Measurements from ENCODE around the gene ACSS1. TPM values are rescaled to one million over a fixed set of nuclear protein-coding genes. Genes with fewer than 3 reads are reported as not detected.

The ACSS1 gene
- total RNA-seq, 1 experiment from 2014 or later, result 0.61 TPM

DNA sequence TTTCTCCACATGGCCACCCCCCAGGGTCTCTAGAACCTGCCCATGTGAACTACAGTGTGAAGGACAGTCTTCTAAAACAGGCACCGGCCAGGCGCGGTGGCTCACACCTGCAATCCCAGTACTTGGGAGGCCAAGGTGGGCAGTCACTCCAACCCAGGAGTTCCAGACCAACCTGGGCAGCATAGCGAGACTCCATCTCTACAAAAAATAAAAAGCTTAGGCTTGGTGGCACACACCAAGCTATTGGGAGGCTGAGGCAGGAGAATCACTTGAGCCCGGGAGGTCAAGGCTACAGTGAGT is 13.7 kb downstream of the ACSS1 start:
- Histone ChIP-seq H3K79me1 (ENCODE audit: insufficient read depth, low read depth, low read length, poor library complexity, severe bottlenecking) (no peaks in the 10 kb centered on the region), H2BK12ac (ENCODE audit: insufficient read length, low read depth, low read length) (no peak overlapping the region), H2BK5ac (ENCODE audit: insufficient read length, low read length) (no peak overlapping the region), H2BK120ac (ENCODE audit: low read depth, low read length, poor library complexity, severe bottlenecking) (no peak overlapping the region), H3K27me3 (ENCODE audit: insufficient read depth, low read length) (no peaks in the 10 kb centered on the region; the same call in 1 of the 2 replicates), H3K23ac (ENCODE audit: insufficient read length, low read depth, low read length) (no peak overlapping the region), H3K27ac (ENCODE audit: insufficient read length, low read depth, low read length) (no peak overlapping the region), H3K4me2 (ENCODE audit: insufficient read depth, insufficient read length, low read length) (no peak overlapping the region), H2BK20ac (ENCODE audit: low read depth, low read length, poor library complexity, severe bottlenecking) (no peak overlapping the region), H3K14ac (ENCODE audit: insufficient read depth, low read length) (no peak overlapping the region), H4K5ac (ENCODE audit: insufficient read length, low read depth, low read length) (no peak overlapping the region), H4K20me1 (ENCODE audit: control insufficient read depth, insufficient read depth, insufficient read length) (no peaks in the 10 kb centered on the region), H3K4me1 (ENCODE audit: insufficient read depth, low read length) (peaks cover 2% of the 10 kb centered on the region; the same call in 1 of the 2 replicates), H2BK15ac (ENCODE audit: low read depth, low read length) (no peak overlapping the region), H2AK5ac (ENCODE audit: insufficient read length, low read length) (no peak overlapping the region), H4K8ac (replicated peaks; ENCODE audit: insufficient read length, low read depth, low read length) (no peak overlapping the region), H3K23me2 (ENCODE audit: insufficient read length, low read depth, low read length, poor library complexity, severe bottlenecking) (no peaks in the 10 kb centered on the region), H3K18ac (ENCODE audit: insufficient read length, low read depth, low read length) (no peak overlapping the region), H3K9me3 (ENCODE audit: control insufficient read depth, low read depth, low read length) (no peaks in the 10 kb centered on the region), H3K9ac (ENCODE audit: extremely low read depth, insufficient read length, low read length) (no peak overlapping the region), H3K4ac (ENCODE audit: low read depth, low read length) (no peak overlapping the region), H4K91ac (ENCODE audit: insufficient read length, low read depth, low read length) (no peak overlapping the region), H2AFZ (ENCODE audit: low read length) (no peak overlapping the region), H3K56ac (ENCODE audit: insufficient read length, low read depth, low read length) (no peak overlapping the region), H3T11ph (ENCODE audit: low read length) (no peak overlapping the region), H3K79me2 (ENCODE audit: insufficient read depth, low read length) (no peaks in the 10 kb centered on the region)
- no peak for TF ChIP-seq CTCF (conservative IDR thresholded peaks at IDR 0.05)
- Mint-ChIP-seq H3K27ac (no peak overlapping the region; a peak in 1 of 7 replicates), H3K27me3 (ENCODE audit: low read depth) (peaks cover 4% of the 10 kb centered on the region), H3K4me1 (peaks cover 2% of the 10 kb centered on the region in 2 experiments; a peak in 1 of 4 replicates), H3K9me3 (no peaks in the 10 kb centered on the region), H3K4me3 (no peak overlapping the region), H3K36me3 (ENCODE audit: insufficient read depth in 1 of 3, low read depth in 3 of 3) (no peaks in the 10 kb centered on the region)
- DNase-seq, result no peak
- WGBS (ENCODE audit: extremely low coverage, insufficient read length, low lambda C conversion rate), result no CpG with 5 or more reads among the region's 5 CpGs

All from H9 (cell line).